GM18909 (cell line): Measurements from ENCODE around the gene FOXP2.
"Not testable (repeated sequence)": the region's sequence is repeated elsewhere in the genome, so short reads cannot be mapped to it uniquely, and the experiment has no call there.

Source experiments
- ATAC-seq: cut with Tn5 transposase; IDR thresholded peaks from one replicate; pipeline ENCODE4 v1.9.1; 2021; ENCODE audit warnings: mild to moderate bottlenecking; ENCODE audit not compliant: unreplicated experiment, poor library complexity

The FOXP2 gene

DNA sequence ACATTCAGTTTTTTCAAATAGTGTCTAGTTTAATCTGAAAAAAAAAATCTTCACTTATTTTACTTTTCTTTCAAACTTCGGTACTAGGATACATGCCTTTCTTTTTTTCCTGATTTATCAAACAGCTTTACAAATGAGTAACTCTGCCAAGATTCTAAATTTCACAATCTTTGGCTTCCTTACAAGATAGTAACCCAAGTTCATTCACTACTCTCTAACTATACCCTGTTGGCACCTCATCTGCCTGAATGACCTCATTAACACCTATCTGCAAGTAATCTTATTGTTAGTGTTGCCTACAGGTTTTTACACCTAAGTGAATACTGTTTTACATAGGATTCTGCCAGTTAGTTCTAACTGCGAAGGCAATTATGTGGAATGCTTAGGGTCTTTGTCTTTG lies 159.8 kb downstream of the FOXP2 start:
- ATAC-seq = no peak

DNA sequence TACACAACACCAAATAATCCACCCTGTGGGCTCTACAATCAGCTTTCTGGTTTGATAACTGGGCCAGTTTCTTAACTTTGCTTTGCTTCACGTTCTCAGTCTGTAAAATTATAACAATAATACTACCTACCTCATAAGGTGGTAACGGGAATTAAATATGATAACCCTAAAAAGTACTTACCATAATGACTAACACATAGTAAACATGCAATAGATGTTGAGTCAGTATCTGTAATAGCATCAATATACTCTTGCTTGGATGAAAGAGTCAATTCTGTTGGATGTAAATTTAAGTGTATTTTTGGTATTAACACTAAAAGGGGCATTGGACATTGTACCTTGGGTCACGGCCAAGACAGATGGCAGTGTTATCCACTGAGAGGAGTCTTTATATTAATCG lies 160.5 kb downstream of the FOXP2 start:
- no peak for ATAC-seq

DNA sequence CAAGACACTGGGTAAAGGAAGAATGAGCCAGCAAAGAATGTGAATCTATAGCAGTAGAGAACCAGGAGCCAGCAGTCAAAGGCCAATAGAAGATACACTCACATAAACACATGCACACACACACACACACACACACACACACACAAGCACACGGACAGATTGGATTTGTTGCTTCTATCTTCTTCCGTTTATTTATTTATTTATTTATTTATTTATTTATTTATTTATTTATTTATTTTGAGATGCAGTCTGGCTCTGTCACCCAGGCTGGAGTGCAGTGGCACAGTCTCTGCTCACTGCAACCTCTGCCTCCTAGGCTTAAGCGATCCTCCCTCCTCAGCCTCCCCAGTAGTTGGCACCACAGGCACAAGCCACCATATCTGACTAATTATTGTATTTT lies 166.3 kb downstream of the FOXP2 start:
- not testable (repeated sequence) for ATAC-seq

DNA sequence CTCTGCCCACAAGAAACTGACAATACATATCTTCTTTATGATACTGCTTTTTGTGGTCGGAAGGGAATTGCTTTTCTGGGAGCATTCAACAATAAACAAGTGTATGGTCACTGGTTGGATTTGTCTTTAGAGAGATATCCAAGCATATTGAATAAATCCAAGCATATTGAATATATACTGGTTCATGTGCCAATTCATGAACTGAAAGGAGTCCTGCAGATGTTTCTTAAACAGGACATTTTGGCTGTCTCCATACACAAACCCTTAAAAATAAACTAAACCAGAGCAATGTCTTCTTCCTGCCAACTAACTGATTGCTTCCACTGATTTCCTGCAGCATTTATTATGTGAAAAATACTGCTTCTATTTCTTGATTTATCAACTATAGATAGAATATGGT lies 173.9 kb downstream of the FOXP2 start:
- ATAC-seq = no peak

DNA sequence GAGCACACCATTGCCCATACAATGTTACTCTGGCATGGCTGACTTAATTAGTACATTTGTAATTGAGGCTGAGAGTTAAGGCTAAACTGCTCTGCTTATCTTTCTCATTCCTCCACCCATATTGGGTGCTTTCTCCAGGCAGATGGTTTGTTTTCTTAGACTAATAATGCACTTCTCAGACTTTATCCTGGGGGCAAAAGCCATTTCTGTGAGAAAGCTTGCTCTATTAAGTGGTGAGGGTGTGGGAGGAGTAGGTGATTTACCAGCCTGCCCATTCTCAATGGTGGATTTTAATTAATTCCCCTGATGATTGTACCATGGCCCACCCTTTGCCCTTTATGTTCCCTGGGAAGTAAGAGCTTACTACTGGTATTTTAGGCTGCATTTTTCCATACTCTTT lies 174.8 kb downstream of the FOXP2 start:
- no peak for ATAC-seq

DNA sequence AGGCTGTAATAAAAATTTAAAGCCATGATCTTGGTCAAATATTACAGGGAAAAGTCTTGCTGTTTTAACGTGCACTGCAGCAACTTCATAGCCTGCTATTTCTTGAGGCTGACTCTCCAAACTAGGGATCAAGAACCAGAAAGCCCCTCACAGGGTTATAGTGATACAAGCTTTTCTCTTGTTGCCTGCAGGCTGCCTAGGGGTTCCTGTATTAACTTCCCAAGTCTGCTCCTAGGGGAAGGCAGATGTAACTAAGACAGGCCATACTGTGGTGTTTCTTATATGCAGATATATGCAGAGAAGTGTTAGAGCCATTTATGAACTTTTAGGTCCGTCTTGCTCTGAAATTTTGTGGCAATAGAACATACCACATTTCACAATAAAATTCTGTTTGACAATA lies 175.7 kb downstream of the FOXP2 start:
- ATAC-seq = no peak

DNA sequence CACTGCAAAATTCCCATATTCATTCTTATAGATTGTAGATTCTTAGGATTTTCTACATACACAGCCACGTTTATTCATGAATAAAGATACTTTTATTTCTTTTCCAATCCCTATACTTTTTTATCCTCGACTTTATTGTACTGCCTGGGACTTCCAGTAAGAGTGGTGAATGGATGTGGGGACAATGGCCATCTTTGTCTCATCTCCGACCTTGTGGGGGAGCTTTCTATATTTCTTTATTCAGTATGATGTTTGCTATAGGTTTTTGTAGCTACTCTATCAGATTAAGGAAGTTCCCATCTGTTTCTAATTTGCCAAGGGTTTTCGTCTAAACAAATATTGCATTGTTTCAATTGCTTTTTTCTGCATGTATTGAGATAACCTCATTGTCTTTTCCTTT lies 184.3 kb downstream of the FOXP2 start:
- no peak for ATAC-seq

DNA sequence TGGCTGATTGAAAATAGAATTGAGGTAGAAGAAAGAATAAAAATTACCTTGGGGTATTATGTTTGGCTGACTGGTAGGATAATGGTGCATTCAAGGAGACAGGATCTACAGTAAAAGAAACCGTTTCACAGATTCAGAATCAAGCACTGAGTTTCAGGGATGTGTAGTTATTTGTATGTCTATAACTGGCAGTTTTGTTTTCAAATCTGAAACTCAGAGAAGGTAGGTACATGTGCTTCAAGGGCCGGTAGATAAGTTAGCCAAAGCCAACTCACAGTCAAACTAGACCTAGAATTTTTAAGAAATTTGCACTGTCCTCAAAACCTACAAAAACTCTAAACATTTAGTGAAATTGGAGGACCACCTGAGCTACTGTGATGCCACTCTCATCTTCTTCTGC lies 191.5 kb downstream of the FOXP2 start:
- ATAC-seq = no peak

DNA sequence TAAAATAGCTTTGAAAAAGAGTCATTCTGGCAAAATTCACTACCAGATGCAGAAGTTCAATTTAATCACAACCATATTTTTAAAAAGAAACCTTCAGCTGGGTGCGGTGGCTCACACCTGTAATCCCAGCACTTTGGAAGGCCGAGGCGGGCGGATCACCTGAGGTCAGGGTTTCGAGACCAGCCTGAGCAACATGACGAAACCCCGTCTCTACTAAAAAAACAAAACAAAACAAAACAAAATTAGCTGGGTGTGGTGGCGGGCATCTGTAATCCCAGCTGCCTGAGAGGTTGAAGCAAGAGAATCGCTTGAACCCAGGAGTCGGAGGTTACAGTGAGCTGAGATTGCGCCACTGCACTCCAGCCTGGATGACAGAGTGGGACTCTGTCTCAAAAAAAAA lies 194.2 kb downstream of the FOXP2 start:
- ATAC-seq = not testable (repeated sequence)

DNA sequence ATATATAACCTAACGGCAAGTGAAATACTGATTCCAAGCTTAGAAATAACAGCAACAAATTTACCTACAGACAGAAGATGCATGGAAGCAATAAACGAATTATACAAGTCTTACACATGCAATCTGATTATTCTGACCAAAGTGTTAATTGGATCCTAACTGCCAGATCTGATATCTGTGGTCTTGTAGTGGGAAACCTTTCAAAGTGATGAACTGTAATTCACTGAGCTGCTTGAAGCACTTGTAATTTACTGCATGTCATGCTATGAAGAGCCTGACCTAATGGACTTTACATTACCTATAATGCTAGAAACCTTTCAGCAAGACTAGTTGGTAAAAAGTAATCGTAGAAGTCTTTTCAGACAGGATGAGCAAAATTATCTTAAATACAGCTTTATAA lies 205.6 kb downstream of the FOXP2 start:
- ATAC-seq = no peak

DNA sequence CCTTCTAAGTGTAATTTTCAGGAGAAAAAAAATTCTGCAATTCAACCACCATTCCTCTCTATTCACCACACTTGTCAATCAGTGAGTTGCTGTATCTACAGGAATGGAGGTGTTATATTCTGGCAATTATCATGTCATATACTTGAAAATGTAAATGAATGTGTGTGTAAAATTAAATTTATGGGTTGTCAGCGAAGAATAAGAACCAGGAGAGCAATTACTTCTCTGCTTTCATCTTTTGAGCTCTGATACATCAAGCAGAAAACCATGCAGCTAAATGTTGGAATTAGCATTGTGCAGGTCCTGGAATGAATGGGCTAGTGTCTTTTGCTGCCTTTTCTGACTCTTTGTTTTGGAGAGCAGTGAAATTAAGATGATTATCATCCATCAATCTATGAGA lies 207.6 kb downstream of the FOXP2 start:
- ATAC-seq = no peak

DNA sequence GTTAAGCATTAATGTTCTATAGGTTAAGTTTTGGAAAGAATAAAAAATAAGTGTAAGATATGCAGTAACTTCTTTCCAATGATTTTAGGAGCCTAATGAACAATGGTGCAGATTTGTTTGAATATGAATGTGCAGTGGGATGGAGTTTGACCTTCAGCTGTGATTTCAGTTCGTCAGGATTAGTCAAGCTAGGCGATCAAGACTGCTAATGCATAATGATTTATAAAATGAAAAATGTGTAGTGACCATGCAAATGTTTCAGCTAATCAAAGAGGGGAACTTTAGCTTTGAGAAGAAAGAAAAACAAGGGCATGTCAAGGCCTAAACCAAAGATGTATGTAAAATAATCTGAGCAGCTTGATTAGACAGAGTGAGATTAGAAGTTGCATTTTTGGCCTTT lies 208.5 kb downstream of the FOXP2 start:
- ATAC-seq = no peak

DNA sequence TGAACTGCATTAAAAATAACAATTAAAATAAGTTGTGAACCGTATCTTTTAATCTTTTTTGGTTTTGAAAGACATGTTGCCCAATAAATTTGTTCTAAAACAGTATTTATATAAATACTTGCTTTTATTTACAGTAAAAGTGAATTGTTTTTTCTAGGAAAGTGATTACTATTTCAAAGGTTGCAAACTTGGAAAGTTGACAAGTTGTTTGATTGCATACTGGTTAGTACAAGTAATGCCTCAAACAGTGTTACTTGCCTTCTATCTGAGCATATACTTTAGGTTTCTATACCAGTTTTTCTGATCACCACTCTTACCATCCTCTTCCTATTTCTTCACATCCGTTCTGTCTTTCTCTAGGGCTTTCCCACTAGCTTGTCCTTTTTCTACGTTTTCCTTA lies 212.6 kb downstream of the FOXP2 start:
- no peak for ATAC-seq

DNA sequence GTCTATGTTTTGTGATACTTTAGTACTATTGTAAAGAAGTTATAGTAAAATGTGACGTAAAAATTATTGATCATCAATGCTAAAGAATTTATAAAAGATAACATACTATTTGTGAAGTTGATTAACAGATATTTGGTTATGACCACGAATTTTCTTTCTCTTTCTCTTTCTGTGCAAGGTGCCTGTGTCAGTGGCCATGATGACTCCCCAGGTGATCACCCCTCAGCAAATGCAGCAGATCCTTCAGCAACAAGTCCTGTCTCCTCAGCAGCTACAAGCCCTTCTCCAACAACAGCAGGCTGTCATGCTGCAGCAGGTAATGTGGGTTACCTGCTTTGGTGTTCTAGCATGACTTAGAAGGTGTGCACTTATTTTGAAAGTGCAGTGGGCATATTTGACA lies 213.7 kb downstream of the FOXP2 start:
- no peak for ATAC-seq

DNA sequence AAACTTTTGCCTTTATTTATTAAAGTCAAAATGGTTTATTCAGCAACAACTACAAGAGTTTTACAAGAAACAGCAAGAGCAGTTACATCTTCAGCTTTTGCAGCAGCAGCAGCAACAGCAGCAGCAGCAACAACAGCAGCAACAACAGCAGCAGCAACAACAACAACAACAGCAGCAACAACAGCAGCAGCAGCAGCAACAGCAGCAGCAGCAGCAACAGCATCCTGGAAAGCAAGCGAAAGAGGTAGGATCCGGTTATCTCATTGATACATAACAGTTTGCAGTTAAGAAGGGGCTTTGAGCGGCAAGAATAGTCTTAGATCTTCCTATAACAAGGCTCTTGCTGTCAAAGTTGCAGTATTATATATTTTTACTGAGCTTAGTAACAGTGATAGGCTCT lies 215.1 kb downstream of the FOXP2 start:
- ATAC-seq = no peak

DNA sequence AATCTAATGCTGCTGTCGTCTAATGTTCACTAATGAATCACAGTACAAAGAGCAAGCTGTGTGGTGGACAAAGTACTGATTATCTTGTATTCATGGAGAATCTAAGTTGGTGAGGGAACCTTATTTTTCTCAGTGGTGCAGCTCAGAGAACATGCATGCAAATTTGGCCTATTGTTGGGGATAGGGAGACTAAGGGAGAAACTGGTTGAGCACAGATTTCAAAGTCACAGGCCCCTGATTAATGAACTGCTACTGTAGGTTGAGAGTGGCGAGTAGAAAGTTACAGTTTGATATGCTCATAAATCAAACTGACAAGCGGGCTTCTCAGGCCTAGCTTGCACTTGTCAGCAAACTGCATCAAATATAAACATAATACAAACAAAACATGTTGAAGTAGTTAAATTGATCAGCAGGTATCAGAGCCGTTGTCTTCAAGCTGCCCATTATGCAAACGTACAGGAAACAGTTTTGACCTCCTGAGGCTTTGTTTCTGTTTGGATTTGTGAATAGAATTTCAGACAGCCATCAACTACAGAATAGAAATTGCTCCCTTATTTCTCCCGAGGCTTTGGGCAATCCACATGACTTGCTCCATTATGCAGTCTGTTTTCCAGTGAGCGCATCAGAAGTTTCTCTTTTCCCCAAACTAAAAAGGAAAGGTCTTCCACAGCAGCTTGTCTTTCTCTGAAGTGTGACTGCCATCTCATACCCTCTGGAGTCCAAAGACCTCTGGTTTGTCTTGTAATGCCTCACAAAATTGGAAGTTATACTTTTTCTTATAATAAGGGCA lies 215.8 kb downstream of the FOXP2 start:
- ATAC-seq = no peak

DNA sequence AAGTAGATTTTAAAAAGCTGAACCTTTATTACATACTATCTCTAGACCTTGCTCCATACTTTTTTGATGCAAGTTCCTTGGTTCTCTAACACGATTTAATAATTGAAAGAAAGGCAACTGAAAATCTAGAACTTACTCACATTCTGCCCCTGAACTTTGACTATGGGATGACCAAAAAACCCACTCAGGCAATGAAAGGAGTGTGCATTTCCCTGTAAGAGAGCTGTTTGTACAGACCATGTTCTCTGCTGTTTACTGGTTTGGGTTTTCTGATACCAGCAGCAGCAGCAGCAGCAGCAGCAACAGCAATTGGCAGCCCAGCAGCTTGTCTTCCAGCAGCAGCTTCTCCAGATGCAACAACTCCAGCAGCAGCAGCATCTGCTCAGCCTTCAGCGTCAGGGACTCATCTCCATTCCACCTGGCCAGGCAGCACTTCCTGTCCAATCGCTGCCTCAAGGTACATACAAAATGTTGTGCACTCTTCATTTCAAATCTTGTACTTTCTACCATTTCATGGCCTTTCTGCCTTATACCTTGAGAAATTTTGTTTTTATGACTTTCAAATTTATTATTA lies 216.7 kb downstream of the FOXP2 start:
- ATAC-seq = no peak

DNA sequence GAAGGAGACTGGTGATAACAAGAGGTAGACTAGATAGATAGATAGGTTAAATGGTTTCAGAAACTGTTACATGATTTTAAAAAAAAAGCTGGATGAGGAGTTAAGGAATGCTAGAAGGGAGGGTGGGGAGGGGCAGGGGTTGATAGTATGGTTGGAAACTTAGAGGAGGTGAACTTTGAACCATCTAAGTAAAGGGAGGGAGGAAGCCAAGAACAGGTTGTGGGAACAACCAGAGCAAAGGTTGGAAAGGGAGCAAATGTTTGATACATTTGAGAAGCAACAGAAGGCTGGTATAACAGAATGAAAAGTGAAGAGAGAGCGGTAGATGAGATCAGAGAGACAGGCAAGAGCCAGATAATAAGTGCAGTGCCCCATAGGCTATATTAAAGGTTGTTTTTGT lies 224.8 kb downstream of the FOXP2 start:
- ATAC-seq = no peak

DNA sequence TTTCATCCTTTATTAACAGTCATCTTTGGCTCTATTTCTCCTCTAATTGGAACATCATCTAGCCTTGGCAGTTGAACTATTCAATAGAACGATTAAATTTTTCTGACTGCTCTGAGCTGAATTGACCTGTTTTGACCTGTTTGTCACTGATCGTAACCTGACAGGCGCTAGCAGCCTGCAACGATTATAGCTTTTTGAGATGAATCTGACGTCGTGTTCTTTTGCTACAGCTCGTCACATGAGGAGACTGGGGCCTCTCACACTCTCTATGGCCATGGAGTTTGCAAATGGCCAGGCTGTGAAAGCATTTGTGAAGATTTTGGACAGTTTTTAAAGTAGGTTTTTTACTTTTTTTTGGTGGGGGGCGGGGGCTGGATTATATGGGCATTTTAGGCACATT lies 229.8 kb downstream of the FOXP2 start:
- no peak for ATAC-seq

DNA sequence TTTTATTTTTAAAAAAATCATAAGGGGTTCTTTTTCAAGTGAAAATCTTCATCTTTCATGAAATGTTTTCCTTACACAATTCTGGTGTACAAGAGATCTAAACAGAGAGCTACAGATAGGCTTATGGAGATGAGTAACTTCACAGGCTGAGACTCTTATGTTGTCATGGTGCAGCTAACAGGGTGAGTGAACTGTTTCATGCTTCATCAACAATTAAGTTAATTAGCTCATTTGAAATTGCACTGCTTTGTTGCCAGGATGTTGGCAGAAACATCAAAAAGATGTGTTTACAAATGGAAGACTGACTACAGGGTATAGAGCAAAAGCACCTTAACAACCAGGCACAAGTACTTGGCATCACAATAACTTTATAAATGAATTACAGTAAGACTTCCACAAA lies 230.8 kb downstream of the FOXP2 start:
- ATAC-seq = no peak

DNA sequence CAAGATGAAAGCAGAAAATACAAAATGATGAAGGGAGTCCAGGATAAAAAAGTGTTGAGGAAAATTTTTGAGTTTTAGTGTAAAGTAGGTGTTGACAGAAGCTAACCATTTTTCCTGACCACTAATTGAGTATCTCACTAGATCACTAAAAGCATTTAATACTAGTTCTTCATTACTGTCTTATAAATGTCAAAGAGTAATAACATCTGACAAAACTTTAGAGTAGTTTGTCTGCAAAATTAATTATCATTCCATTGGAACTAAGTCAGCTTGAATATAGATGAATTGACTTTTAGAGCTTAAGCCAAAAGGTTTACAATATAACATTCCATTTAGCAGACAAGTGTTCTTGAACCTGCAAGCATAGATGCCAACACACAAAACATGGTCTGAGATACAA lies 232.9 kb downstream of the FOXP2 start:
- no peak for ATAC-seq

DNA sequence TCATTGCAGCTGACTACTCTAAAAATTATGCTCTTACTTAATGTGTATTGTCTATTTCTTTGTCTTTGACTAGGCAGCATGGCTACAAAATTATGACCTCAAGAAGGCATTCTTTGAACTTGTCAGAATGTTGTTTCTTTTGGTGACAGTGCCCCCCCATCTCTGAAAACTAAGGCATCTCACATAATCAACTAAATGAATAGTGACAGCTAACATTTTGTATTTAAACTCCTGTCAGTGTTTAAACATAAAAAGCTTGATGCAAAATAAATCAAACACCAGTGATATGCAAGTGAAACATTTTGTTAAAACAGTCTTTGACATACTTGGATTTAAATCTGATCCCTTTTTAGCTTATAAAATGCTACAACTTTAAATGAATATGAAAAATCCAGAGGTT lies 233.5 kb downstream of the FOXP2 start:
- ATAC-seq = no peak
